ENCODE results near the gene DNM3.

DNA sequence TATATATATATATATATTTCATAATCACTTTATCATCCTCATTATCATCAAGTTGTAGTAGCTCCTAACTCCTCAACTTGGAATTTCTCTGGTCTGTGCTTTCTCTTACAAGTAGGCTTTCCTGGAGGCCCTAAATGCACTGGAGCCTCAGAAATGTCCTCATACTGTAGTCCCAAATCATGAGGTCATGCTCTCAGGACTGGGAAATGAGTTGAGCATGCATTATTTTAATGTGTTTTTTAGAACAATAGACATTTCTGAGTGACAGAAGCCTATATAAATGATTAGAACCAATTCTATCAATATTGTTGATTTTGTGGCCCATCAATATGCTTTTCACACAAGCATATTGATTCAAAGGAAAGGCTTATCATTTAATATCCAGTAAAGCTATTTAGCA is 536.3 kb downstream of the DNM3 start:
- no peak for TF ChIP-seq KDM1A (IDR thresholded peaks at IDR 0.05; ENCODE audit: borderline replicate concordance, low read length)
- TF ChIP-seq EZH2 (IDR thresholded peaks at IDR 0.05; ENCODE audit: low read depth, low read length, severe bottlenecking), result no peak
- no peak for TF ChIP-seq CTCF (IDR thresholded peaks at IDR 0.05; ENCODE audit: control extremely low read depth in 1 of 3, insufficient read depth in 1 of 3, low read depth in 1 of 3, low read length in 3 of 3)
- no peak for TF ChIP-seq EP300 (IDR thresholded peaks at IDR 0.05; ENCODE audit: borderline replicate concordance in 1 of 2, low read depth in 2 of 2, low read length in 2 of 2)
- TF ChIP-seq GTF2F1 (IDR thresholded peaks at IDR 0.05; ENCODE audit: borderline replicate concordance, low read depth, low read length), result no peak
- TF ChIP-seq KDM5A (IDR thresholded peaks at IDR 0.05; ENCODE audit: low read length), result no peak
- TF ChIP-seq POLR2A (IDR thresholded peaks at IDR 0.05; ENCODE audit: control extremely low read depth in 1 of 2, low read depth in 2 of 2, low read length in 2 of 2), result no peak
- no peak for TF ChIP-seq SRF (IDR thresholded peaks at IDR 0.05; ENCODE audit: low read depth, low read length)

All from H1 (cell line).